Panc1 (cell line): Measurements from ENCODE around the gene APP.
"Not testable (repeated sequence)": the region's sequence is repeated elsewhere in the genome, so short reads cannot be mapped to it uniquely, and the experiment has no call there.

Experiments
- POLR2AphosphoS5 ChIP-seq: IDR thresholded peaks from 2 replicates; pipeline ENCODE4 v1.6.1; 2012; ENCODE audit warnings: mild to moderate bottlenecking, low read depth, low read length, moderate library complexity
- TF ChIP-seq, protein P1 (sequence below): fragments of 450-650 bp; IDR thresholded peaks from 2 replicates; pipeline ENCODE4 v1.5.1; 2017; ENCODE audit warnings: mild to moderate bottlenecking
- TF ChIP-seq, protein P2 (sequence below), 2 experiments: IDR thresholded peaks; 2 replicates each; pipeline ENCODE4 v1.6.1; 2011 to 2012; ENCODE audit warnings: low read depth in 2 of 2, control low read depth in 1 of 2, low read length in 1 of 2, mild to moderate bottlenecking in 1 of 2, moderate library complexity in 1 of 2; ENCODE audit not compliant: insufficient read depth in 1 of 2

DNA sequence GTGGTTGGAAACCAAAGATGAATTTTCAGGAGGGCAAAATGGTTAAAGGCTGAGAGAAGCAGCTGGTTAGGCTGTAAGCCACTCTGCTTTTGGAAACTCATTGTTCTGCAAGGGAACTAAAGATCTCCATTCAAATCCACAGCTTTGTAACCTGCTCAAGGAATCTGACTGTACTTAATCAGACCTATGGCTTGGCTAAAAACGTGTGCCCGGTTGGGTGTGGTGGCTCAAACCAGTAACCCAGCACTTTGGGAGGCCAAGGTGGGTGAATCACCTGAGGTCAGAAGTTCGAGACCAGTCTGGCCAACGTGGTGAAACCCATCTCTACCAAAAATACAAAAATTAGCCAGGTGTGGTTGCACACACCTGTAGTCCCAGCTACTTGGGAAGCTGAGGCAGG is 158.1 kb downstream of the APP start:
- TF ChIP-seq, protein P1, sequence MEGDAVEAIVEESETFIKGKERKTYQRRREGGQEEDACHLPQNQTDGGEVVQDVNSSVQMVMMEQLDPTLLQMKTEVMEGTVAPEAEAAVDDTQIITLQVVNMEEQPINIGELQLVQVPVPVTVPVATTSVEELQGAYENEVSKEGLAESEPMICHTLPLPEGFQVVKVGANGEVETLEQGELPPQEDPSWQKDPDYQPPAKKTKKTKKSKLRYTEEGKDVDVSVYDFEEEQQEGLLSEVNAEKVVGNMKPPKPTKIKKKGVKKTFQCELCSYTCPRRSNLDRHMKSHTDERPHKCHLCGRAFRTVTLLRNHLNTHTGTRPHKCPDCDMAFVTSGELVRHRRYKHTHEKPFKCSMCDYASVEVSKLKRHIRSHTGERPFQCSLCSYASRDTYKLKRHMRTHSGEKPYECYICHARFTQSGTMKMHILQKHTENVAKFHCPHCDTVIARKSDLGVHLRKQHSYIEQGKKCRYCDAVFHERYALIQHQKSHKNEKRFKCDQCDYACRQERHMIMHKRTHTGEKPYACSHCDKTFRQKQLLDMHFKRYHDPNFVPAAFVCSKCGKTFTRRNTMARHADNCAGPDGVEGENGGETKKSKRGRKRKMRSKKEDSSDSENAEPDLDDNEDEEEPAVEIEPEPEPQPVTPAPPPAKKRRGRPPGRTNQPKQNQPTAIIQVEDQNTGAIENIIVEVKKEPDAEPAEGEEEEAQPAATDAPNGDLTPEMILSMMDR, result not testable (repeated sequence)
- TF ChIP-seq POLR2AphosphoS5, result not testable (repeated sequence)
- TF ChIP-seq, protein P2, sequence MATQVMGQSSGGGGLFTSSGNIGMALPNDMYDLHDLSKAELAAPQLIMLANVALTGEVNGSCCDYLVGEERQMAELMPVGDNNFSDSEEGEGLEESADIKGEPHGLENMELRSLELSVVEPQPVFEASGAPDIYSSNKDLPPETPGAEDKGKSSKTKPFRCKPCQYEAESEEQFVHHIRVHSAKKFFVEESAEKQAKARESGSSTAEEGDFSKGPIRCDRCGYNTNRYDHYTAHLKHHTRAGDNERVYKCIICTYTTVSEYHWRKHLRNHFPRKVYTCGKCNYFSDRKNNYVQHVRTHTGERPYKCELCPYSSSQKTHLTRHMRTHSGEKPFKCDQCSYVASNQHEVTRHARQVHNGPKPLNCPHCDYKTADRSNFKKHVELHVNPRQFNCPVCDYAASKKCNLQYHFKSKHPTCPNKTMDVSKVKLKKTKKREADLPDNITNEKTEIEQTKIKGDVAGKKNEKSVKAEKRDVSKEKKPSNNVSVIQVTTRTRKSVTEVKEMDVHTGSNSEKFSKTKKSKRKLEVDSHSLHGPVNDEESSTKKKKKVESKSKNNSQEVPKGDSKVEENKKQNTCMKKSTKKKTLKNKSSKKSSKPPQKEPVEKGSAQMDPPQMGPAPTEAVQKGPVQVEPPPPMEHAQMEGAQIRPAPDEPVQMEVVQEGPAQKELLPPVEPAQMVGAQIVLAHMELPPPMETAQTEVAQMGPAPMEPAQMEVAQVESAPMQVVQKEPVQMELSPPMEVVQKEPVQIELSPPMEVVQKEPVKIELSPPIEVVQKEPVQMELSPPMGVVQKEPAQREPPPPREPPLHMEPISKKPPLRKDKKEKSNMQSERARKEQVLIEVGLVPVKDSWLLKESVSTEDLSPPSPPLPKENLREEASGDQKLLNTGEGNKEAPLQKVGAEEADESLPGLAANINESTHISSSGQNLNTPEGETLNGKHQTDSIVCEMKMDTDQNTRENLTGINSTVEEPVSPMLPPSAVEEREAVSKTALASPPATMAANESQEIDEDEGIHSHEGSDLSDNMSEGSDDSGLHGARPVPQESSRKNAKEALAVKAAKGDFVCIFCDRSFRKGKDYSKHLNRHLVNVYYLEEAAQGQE (IDR thresholded peaks at IDR 0.05; ENCODE audit: insufficient read depth in 1 of 2, low read depth in 2 of 2, low read length in 1 of 2), result not testable (repeated sequence)
